GM23338 (cell line): Measurements from ENCODE around the gene ITCH. TPM values are rescaled to one million over a fixed set of nuclear protein-coding genes. Genes with fewer than 3 reads are reported as not detected.

Experiments
- ATAC-seq: fragments of 200-7000 bp; cut with Tn5 transposase; 3 replicates; pipeline ENCODE4 v1.9.1; 2020
- DNase-seq: peaks from one replicate; pipeline ENCODE4 v3.0.0-alpha.2; 2015; ENCODE audit warnings: low spot score
- H2AFZ ChIP-seq: fragments of 200-600 bp; sonication (generic); 2 replicates; pipeline ENCODE4 v1.8.0; 2016; ENCODE audit warnings: antibody characterized with exemption, mild to moderate bottlenecking, moderate library complexity
- H3F3A ChIP-seq: fragments of 200-600 bp; sonication (generic); replicated peaks from 2 replicates; pipeline ENCODE4 v1.8.0; 2017; ENCODE audit warnings: antibody characterized with exemption, mixed run types, low read depth
- H3K27ac ChIP-seq: fragments of 200-600 bp; sonication (generic); 2 replicates; pipeline ENCODE4 v1.6.1; 2016; ENCODE audit warnings: low read depth
- H3K27me3 ChIP-seq: fragments of 200-600 bp; sonication (generic); 2 replicates; pipeline ENCODE4 v1.8.0; 2016; ENCODE audit warnings: mild to moderate bottlenecking, mixed run types, moderate library complexity; ENCODE audit not compliant: insufficient read depth
- H3K36me3 ChIP-seq: fragments of 200-600 bp; sonication (generic); 2 replicates; pipeline ENCODE4 v1.8.0; 2016; ENCODE audit warnings: mild to moderate bottlenecking; ENCODE audit not compliant: insufficient read depth
- H3K4me1 ChIP-seq: fragments of 200-600 bp; sonication (generic); 2 replicates; pipeline ENCODE4 v1.8.0; 2016; ENCODE audit warnings: mild to moderate bottlenecking, moderate library complexity; ENCODE audit not compliant: insufficient read depth
- H3K4me2 ChIP-seq: fragments of 200-600 bp; sonication (generic); 2 replicates; pipeline ENCODE4 v1.7.1; 2017; ENCODE audit warnings: mixed run types
- H3K4me3 ChIP-seq: fragments of 200-600 bp; sonication (generic); 2 replicates; pipeline ENCODE4 v1.6.1; 2016; ENCODE audit warnings: mixed run types
- H3K79me2 ChIP-seq: fragments of 200-600 bp; sonication (generic); replicated peaks from 2 replicates; pipeline ENCODE4 v1.8.0; 2017; ENCODE audit warnings: mild to moderate bottlenecking; ENCODE audit not compliant: insufficient read depth
- H3K9me2 ChIP-seq: fragments of 200-600 bp; sonication (generic); 2 replicates; pipeline ENCODE4 v1.8.0; 2017; ENCODE audit not compliant: insufficient read depth
- H4K20me1 ChIP-seq: fragments of 200-600 bp; sonication (generic); replicated peaks from 2 replicates; pipeline ENCODE4 v1.8.0; 2017; ENCODE audit warnings: mild to moderate bottlenecking; ENCODE audit not compliant: insufficient read depth
- H3K27ac Mint-ChIP-seq: 2 replicates; pipeline ENCODE4 v1.8.0; 2020; ENCODE audit warnings: inconsistent platforms, mild to moderate bottlenecking, moderate library complexity, mixed read lengths
- H3K27me3 Mint-ChIP-seq: 3 replicates; pipeline ENCODE4 v1.8.0; 2022; ENCODE audit warnings: low read depth, mild to moderate bottlenecking, moderate library complexity, mixed read lengths, inconsistent platforms; ENCODE audit not compliant: insufficient read depth, poor library complexity
- H3K36me3 Mint-ChIP-seq: 3 replicates; pipeline ENCODE4 v1.8.0; 2021; ENCODE audit warnings: low read depth, mild to moderate bottlenecking, inconsistent platforms, moderate library complexity, mixed read lengths
- H3K4me1 Mint-ChIP-seq: 3 replicates; pipeline ENCODE4 v1.8.0; 2020; ENCODE audit warnings: mild to moderate bottlenecking, inconsistent platforms, mixed read lengths
- H3K4me3 Mint-ChIP-seq: 3 replicates; pipeline ENCODE4 v1.8.0; 2021; ENCODE audit warnings: moderate library complexity, mild to moderate bottlenecking, inconsistent platforms, mixed read lengths
- H3K9me3 Mint-ChIP-seq: 3 replicates; pipeline ENCODE4 v1.8.0; 2020; ENCODE audit warnings: moderate library complexity, mild to moderate bottlenecking, inconsistent platforms, mixed read lengths
- CREB1 ChIP-seq: fragments of 250-450 bp; sonication (Bioruptor Pico); IDR thresholded peaks from 2 replicates; pipeline ENCODE4 v1.5.0; 2020; ENCODE audit warnings: low read depth, mild to moderate bottlenecking, moderate library complexity
- EZH2 ChIP-seq: fragments of 200-600 bp; sonication (generic); IDR thresholded peaks from one replicate; pipeline ENCODE4 v1.8.0; 2017; ENCODE audit warnings: antibody characterized with exemption, mild to moderate bottlenecking, low read depth; ENCODE audit not compliant: unreplicated experiment
- EZH2phosphoT487 ChIP-seq: fragments of 200-600 bp; sonication (generic); IDR thresholded peaks from one replicate; pipeline ENCODE4 v1.8.1; 2018; ENCODE audit warnings: antibody characterized with exemption; ENCODE audit not compliant: unreplicated experiment
- STAT1 ChIP-seq: IDR thresholded peaks from one replicate; pipeline ENCODE4 v1.6.1; 2016; ENCODE audit warnings: antibody characterized with exemption; ENCODE audit not compliant: unreplicated experiment
- ZNF114 ChIP-seq: fragments of 250-450 bp; sonication (Bioruptor Pico); IDR thresholded peaks from 2 replicates; pipeline ENCODE4 v1.5.0; 2020; ENCODE audit warnings: mild to moderate bottlenecking, moderate library complexity
- polyA plus RNA-seq: library from polyadenylated mRNA; unstranded; fragments of >200 nt; fragmentation: Nextera tagmentation; extraction: Ambion mirVana; gene quantifications from 2 replicates; pipeline ENCODE4 v1.2.1, GENCODE V29; 2016
- total RNA-seq: library from RNA; depleted of rRNA; stranded (reverse); fragments of >200 nt; shearing (Covaris generic); gene quantifications from 2 replicates; pipeline ENCODE4 v1.2.3, GENCODE V29; 2014
- TF ChIP-seq, protein P1 (sequence below): IDR thresholded peaks from one replicate; pipeline ENCODE4 v1.6.1; 2018; ENCODE audit warnings: antibody characterized with exemption; ENCODE audit not compliant: unreplicated experiment
- TF ChIP-seq, protein P2 (sequence below): IDR thresholded peaks from 2 replicates; pipeline ENCODE4 v1.6.1; 2016; ENCODE audit warnings: antibody characterized with exemption

ITCH gene
- total and polyA plus RNA-seq, 2 experiments from 2014 or later = 16.4 to 31.6 TPM

DNA sequence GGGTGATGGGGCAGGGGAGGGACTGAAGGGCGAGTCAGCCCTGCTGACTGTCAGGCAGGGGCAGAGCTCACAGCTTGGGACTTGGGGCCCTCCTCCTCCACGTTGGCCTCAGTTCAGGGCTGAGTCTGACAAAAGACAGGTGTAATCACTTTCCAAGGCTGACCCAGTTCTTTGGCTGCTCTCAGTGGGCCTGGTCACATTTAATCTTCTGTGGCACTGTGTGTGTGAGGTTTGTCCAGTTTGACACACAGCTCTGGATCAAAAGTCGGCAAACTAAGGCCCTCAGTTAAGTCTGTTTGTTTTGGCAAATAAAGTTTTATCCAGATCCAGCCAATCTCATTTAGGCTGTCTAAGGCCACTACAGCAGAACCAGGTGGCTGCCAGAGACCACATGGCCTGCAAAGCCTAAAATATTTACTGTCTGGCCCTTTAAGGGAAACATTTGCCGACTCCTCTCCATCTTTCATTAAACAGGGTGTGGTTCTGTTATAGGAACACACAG, 190.3 kb downstream of the ITCH start:
- H3K36me3 ChIP-seq = no peaks in the 10 kb centered on the region
- peaks cover 6% of the 10 kb centered on the region; the same call in 1 of the 2 replicates for H3K27me3 ChIP-seq
- H3K9me2 ChIP-seq = no peaks in the 10 kb centered on the region
- no peaks in the 10 kb centered on the region for H3F3A ChIP-seq
- H3K27ac Mint-ChIP-seq = no peak overlapping the region
- H3K4me2 ChIP-seq = no peak overlapping the region
- H3K4me1 ChIP-seq = peaks cover 3% of the 10 kb centered on the region; the same call in 1 of the 2 replicates
- H3K9me3 Mint-ChIP-seq = no peaks in the 10 kb centered on the region
- H3K4me3 Mint-ChIP-seq = no peak overlapping the region
- H2AFZ ChIP-seq = no peak overlapping the region
- TF ChIP-seq STAT1 (no peak), EZH2 (no peak), CREB1 (no peak), ZNF114 (no peak), EZH2phosphoT487 (no peak)
- TF ChIP-seq, protein P1, sequence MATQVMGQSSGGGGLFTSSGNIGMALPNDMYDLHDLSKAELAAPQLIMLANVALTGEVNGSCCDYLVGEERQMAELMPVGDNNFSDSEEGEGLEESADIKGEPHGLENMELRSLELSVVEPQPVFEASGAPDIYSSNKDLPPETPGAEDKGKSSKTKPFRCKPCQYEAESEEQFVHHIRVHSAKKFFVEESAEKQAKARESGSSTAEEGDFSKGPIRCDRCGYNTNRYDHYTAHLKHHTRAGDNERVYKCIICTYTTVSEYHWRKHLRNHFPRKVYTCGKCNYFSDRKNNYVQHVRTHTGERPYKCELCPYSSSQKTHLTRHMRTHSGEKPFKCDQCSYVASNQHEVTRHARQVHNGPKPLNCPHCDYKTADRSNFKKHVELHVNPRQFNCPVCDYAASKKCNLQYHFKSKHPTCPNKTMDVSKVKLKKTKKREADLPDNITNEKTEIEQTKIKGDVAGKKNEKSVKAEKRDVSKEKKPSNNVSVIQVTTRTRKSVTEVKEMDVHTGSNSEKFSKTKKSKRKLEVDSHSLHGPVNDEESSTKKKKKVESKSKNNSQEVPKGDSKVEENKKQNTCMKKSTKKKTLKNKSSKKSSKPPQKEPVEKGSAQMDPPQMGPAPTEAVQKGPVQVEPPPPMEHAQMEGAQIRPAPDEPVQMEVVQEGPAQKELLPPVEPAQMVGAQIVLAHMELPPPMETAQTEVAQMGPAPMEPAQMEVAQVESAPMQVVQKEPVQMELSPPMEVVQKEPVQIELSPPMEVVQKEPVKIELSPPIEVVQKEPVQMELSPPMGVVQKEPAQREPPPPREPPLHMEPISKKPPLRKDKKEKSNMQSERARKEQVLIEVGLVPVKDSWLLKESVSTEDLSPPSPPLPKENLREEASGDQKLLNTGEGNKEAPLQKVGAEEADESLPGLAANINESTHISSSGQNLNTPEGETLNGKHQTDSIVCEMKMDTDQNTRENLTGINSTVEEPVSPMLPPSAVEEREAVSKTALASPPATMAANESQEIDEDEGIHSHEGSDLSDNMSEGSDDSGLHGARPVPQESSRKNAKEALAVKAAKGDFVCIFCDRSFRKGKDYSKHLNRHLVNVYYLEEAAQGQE = no peak
- H3K27me3 Mint-ChIP-seq = peaks cover 8% of the 10 kb centered on the region
- ATAC-seq = no peak
- H3K36me3 Mint-ChIP-seq = no peaks in the 10 kb centered on the region
- peaks cover 12% of the 10 kb centered on the region for H3K4me1 Mint-ChIP-seq
- H3K27ac ChIP-seq = no peak overlapping the region
- H4K20me1 ChIP-seq = no peaks in the 10 kb centered on the region
- no peaks in the 10 kb centered on the region for H3K79me2 ChIP-seq
- DNase-seq = no peak
- no peak overlapping the region for H3K4me3 ChIP-seq

DNA sequence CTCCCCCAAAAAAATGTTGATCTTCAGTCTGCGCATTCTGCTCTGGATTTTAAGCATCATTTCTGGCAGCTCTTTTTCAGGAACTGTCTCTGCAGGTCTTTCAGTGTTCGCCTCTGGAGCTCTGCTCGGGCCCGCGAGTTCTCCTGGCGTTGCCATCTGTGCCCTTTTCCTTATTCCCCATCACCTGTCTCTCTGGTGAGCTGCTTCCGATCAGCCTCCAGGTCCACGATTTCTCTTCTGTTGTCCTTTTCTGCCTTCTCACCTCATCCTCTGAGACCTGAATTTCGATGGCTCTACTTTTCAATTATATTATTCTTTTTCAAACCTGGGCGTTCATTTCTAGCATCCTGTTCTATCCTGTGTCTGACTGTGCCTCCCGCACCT, 194.9 kb downstream of the ITCH start:
- TF ChIP-seq, protein P2, sequence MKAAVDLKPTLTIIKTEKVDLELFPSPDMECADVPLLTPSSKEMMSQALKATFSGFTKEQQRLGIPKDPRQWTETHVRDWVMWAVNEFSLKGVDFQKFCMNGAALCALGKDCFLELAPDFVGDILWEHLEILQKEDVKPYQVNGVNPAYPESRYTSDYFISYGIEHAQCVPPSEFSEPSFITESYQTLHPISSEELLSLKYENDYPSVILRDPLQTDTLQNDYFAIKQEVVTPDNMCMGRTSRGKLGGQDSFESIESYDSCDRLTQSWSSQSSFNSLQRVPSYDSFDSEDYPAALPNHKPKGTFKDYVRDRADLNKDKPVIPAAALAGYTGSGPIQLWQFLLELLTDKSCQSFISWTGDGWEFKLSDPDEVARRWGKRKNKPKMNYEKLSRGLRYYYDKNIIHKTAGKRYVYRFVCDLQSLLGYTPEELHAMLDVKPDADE = no peak
- Mint-ChIP-seq H3K9me3 (no peaks in the 10 kb centered on the region), H3K27me3 (peaks cover 3% of the 10 kb centered on the region), H3K4me3 (peak overlapping the region; percentile 69), H3K36me3 (no peaks in the 10 kb centered on the region; the same call in 1 of the 3 replicates), H3K4me1 (peaks cover 3% of the 10 kb centered on the region; the same call in 1 of the 3 replicates), H3K27ac (0 out of 2 replicates have a peak overlapping the region, but pooled peaks have one; percentile 8)
- DNase-seq (no peak), ATAC-seq (no peak)
- Histone ChIP-seq H3K4me3 (peak overlapping the region; percentile 91), H3K4me2 (peak overlapping the region; percentile 78), H3K27me3 (peaks cover 6% of the 10 kb centered on the region; the same call in 1 of the 2 replicates), H3K79me2 (no peaks in the 10 kb centered on the region), H3K36me3 (no peaks in the 10 kb centered on the region), H4K20me1 (no peaks in the 10 kb centered on the region; the same call in 1 of the 2 replicates), H3K27ac (no peak overlapping the region), H3K9me2 (no peaks in the 10 kb centered on the region), H2AFZ (peak overlapping the region; percentile 100), H3F3A (no peaks in the 10 kb centered on the region), H3K4me1 (no peaks in the 10 kb centered on the region)
